ENCODE results near the gene TRDN.

GRCh38 chr6:123343836-123344235 lies 292.9 kb downstream of the TRDN start:
- TF ChIP-seq CTCF (IDR thresholded peaks at IDR 0.05) (no peak), POLR2A (IDR thresholded peaks at IDR 0.05) (no peak)

All from testis (tissue), 2 donors.